Smooth muscle cell (in vitro differentiated cells): ENCODE results near the gene TLX2. TPM values are rescaled to one million over a fixed set of nuclear protein-coding genes. Genes with fewer than 3 reads are reported as not detected.

ENCODE experiments used
- DNase-seq: peaks from one replicate; lab custom pipeline; 2025; ENCODE audit not compliant: unreplicated experiment; lab: John Stamatoyannopoulos, UW
- H2AFZ ChIP-seq: fragments of 200-600 bp; sonication (generic); 2 replicates; pipeline ENCODE4 v1.6.0; 2016; ENCODE audit warnings: antibody characterized with exemption, low read depth, mild to moderate bottlenecking
- H3F3A ChIP-seq: fragments of 200-600 bp; sonication (generic); 2 replicates; pipeline ENCODE4 v1.6.0; 2017; ENCODE audit warnings: antibody characterized with exemption, low read depth
- H3K27ac ChIP-seq: fragments of 200-600 bp; sonication (generic); 2 replicates; pipeline ENCODE4 v1.5.1; 2016; ENCODE audit warnings: low read depth, mild to moderate bottlenecking
- H3K27me3 ChIP-seq: fragments of 200-600 bp; sonication (generic); 2 replicates; pipeline ENCODE4 v1.6.1; 2016; ENCODE audit warnings: low read depth, mild to moderate bottlenecking
- H3K36me3 ChIP-seq: fragments of 200-600 bp; sonication (generic); 2 replicates; pipeline ENCODE4 v1.5.1; 2016; ENCODE audit warnings: low read depth
- H3K4me1 ChIP-seq: fragments of 200-600 bp; sonication (generic); 2 replicates; pipeline ENCODE4 v1.5.1; 2016; ENCODE audit warnings: low read depth
- H3K4me2 ChIP-seq: fragments of 200-600 bp; sonication (generic); 2 replicates; pipeline ENCODE4 v1.6.0; 2016; ENCODE audit warnings: mild to moderate bottlenecking
- H3K4me3 ChIP-seq: fragments of 200-600 bp; sonication (generic); 2 replicates; pipeline ENCODE4 v1.5.1; 2016; ENCODE audit warnings: mild to moderate bottlenecking
- H3K79me2 ChIP-seq: fragments of 200-600 bp; sonication (generic); 2 replicates; pipeline ENCODE4 v1.6.0; 2016; ENCODE audit warnings: low read depth, mild to moderate bottlenecking
- H3K9ac ChIP-seq: fragments of 200-600 bp; sonication (generic); 2 replicates; pipeline ENCODE4 v1.6.0; 2016; ENCODE audit warnings: low read depth
- H3K9me3 ChIP-seq: fragments of 200-600 bp; sonication (generic); replicated peaks from 2 replicates; pipeline ENCODE4 v1.5.1; 2016; ENCODE audit warnings: low read depth
- H4K20me1 ChIP-seq: fragments of 200-600 bp; sonication (generic); 2 replicates; pipeline ENCODE4 v1.6.0; 2016; ENCODE audit warnings: low read depth
- CTCF ChIP-seq: fragments of 200-600 bp; sonication (generic); IDR thresholded peaks from 2 replicates; pipeline ENCODE4 v1.5.1; 2017; ENCODE audit warnings: borderline replicate concordance, mild to moderate bottlenecking, antibody characterized with exemption; ENCODE audit not compliant: insufficient read depth, poor library complexity, severe bottlenecking
- WGBS: methylation state at CpG from one replicate; pipeline ENCODE4 v1.1.7; 2016; ENCODE audit warnings: low lambda C conversion rate; 5-methylcytosine and 5-hydroxymethylcytosine counted together
- polyA plus RNA-seq: library from polyadenylated mRNA; unstranded; fragments of >200 nt; fragmentation: Nextera tagmentation; extraction: Ambion mirVana; gene quantifications from 2 replicates; pipeline ENCODE4 v1.2.1, GENCODE V29; 2016
- total RNA-seq: library from RNA; depleted of rRNA; stranded (reverse); fragments of >200 nt; gene quantifications from 2 replicates; pipeline ENCODE4 v1.2.3, GENCODE V29; 2014

TLX2 gene
- total and polyA plus RNA-seq, 2 experiments from 2014 or later, result not detected

DNA sequence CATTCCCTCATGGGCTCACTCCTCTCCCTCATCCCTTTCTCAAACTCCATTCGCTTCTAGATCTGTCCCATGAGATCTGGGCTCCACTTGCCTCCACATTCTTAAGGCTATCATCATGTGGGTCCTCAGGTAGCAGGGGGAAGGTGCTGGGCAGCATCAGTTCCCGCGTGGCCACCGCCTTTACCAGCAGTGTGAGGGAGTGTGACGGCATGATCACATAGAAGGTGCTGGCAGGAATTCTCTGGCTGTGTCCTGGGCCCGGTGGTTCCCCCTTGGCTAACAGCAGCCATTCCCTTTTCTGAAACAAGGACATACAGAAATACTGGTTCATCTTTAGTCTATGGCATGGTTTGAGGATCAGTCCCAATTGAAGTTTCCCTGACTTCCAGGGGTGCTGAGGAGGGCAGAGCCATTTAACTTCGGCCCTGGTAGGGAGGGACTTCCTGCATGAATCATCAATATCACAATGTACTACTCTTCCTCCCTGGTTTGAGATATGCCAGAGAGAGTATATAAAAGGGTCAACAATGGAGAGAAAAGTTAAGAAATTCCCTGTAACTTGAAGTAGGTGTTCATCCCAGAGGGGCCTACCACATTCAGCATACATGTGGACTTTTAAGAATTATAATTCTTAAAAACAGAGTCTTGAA lies 48.0 kb downstream of the TLX2 start:
- no peak overlapping the region for H3K9ac ChIP-seq
- no peaks in the 10 kb centered on the region for H3K36me3 ChIP-seq
- H3K4me1 ChIP-seq, result no peaks in the 10 kb centered on the region
- no peaks in the 10 kb centered on the region for H4K20me1 ChIP-seq
- H3K9me3 ChIP-seq, result no peaks in the 10 kb centered on the region
- DNase-seq, result no peak
- no peak overlapping the region for H3K4me3 ChIP-seq
- H3K79me2 ChIP-seq, result no peaks in the 10 kb centered on the region
- TF ChIP-seq CTCF, result no peak
- no peak overlapping the region for H3K4me2 ChIP-seq
- peaks cover 10% of the 10 kb centered on the region for H3F3A ChIP-seq
- H3K27me3 ChIP-seq, result no peaks in the 10 kb centered on the region
- H3K27ac ChIP-seq, result no peak overlapping the region
- H2AFZ ChIP-seq, result no peak overlapping the region
- WGBS, result 83% methylated on average over 7 of the region's 7 CpGs

DNA sequence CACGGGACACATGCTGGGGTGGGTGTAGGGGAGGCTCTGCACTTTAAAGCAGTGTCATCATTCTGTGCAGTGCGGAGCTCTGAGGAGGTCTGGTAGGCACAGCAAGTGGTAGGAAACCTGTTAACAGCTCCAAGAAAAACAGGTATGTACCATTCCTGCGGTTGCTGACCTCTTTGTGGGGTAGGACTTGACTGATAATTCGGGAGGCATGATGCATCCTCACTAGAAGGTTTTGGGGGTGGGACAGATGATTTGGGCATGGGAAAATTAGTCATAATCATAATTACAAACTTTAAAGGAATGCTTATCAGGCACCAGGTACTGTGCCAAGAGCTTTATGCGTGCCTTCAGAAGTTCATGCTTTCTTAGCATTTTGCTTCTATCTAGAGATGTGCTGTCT lies 50.0 kb downstream of the TLX2 start:
- no peak for DNase-seq
- 88% methylated on average over 5 of the region's 5 CpGs for WGBS
- peaks cover 11% of the 10 kb centered on the region for H3K4me1 ChIP-seq

GRCh38 chr2:74566076-74566753 lies 52.0 kb downstream of the TLX2 start:
- Histone ChIP-seq H3F3A (peaks cover 17% of the 10 kb centered on the region), H3K4me2 (peak overlapping the region; percentile 5), H3K9ac (no peak overlapping the region), H3K9me3 (no peaks in the 10 kb centered on the region), H3K27me3 (no peaks in the 10 kb centered on the region), H3K36me3 (no peaks in the 10 kb centered on the region), H4K20me1 (no peaks in the 10 kb centered on the region), H3K4me3 (no peak overlapping the region), H3K27ac (peak overlapping the region; percentile 89), H2AFZ (no peak overlapping the region), H3K4me1 (peaks cover 11% of the 10 kb centered on the region), H3K79me2 (no peaks in the 10 kb centered on the region)
- no peak for DNase-seq
- TF ChIP-seq CTCF, result no peak
- WGBS, result 85% methylated on average over 7 of the region's 7 CpGs

More for the DNA sequence above, 50.0 kb downstream of the TLX2 start:
- Histone ChIP-seq H3K4me2 (no peak overlapping the region), H3K4me3 (no peak overlapping the region), H3K9me3 (no peaks in the 10 kb centered on the region), H3K27me3 (no peaks in the 10 kb centered on the region), H3F3A (peaks cover 17% of the 10 kb centered on the region), H3K36me3 (no peaks in the 10 kb centered on the region), H3K79me2 (no peaks in the 10 kb centered on the region), H3K9ac (no peak overlapping the region), H3K27ac (no peak overlapping the region), H4K20me1 (no peaks in the 10 kb centered on the region), H2AFZ (no peak overlapping the region)
- TF ChIP-seq CTCF, result no peak

DNA sequence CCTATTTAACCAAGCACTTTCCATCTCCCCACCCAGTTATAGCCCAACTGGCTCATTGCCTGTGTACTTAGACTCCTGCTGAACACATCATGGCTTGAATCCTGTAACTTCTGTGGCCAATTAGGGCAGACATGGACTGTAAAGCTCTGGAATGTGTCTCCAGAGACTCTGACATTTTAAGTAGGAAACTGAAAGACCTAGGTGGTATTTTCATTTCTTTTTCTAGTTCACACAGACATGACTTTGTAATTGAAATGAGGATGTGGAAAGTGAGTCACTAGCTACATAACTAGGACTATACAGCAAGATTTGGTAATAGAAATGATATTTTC lies 52.5 kb downstream of the TLX2 start:
- TF ChIP-seq CTCF, result no peak
- Histone ChIP-seq H3K27ac (peak overlapping the region; percentile 89), H3K4me2 (peak overlapping the region; percentile 65), H3K27me3 (no peaks in the 10 kb centered on the region), H3K79me2 (no peaks in the 10 kb centered on the region), H3K9me3 (no peaks in the 10 kb centered on the region), H3K4me3 (no peak overlapping the region), H3K36me3 (no peaks in the 10 kb centered on the region), H4K20me1 (no peaks in the 10 kb centered on the region), H3K9ac (no peak overlapping the region), H3K4me1 (peaks cover 11% of the 10 kb centered on the region), H2AFZ (no peak overlapping the region), H3F3A (peaks cover 17% of the 10 kb centered on the region)
- DNase-seq, result no peak
